Testis (tissue), 2 donors: ENCODE measurements around the gene LRFN2.

Experiments
- CTCF ChIP-seq, 3 experiments: fragments of 450-650 bp in 2 of 3; fragments of 200-600 bp in 1 of 3; sonication (generic) in 1 of 3; IDR thresholded peaks; one replicate each; pipeline ENCODE4 v1.5.1; 2016 to 2019; ENCODE audit warnings: antibody characterized with exemption in 3 of 3, mild to moderate bottlenecking in 2 of 3, moderate library complexity in 1 of 3
- POLR2A ChIP-seq: fragments of 450-650 bp; IDR thresholded peaks from one replicate; pipeline ENCODE4 v1.6.1; 2017; ENCODE audit warnings: antibody characterized with exemption, mild to moderate bottlenecking, moderate library complexity

- TF ChIP-seq CTCF (IDR thresholded peaks at IDR 0.05), result no peak
- TF ChIP-seq POLR2A, result no peak
These were observed 39.7 kb upstream of the LRFN2 start for GRCh38 chr6:40626886-40627285.
